Activated naive CD4-positive, alpha-beta T cell treated with anti-CD3 and anti-CD28 coated beads, Interleukin-2, amount 10 ng/mL, durations not matched to agents 7 days and 5 days (primary cell): ENCODE data around the gene NARS2.

Experiments
- CTCF ChIA-PET: fragments of 350-600 bp; sonication (Branson Sonifier 250); formaldehyde crosslinking; loops from one replicate; lab custom pipeline; 2021; ENCODE audit warnings: antibody characterized with exemption; lab: Charles Lee
- DNase-seq: peaks from one replicate; pipeline ENCODE4 v3.0.0-alpha.2; 2020
- H3K27ac Mint-ChIP-seq: one replicate; pipeline ENCODE4 v1.8.0; 2021; ENCODE audit warnings: mild to moderate bottlenecking, moderate library complexity, mixed read lengths
- H3K27me3 Mint-ChIP-seq: one replicate; pipeline ENCODE4 v1.8.0; 2021; ENCODE audit warnings: mild to moderate bottlenecking, mixed read lengths
- H3K36me3 Mint-ChIP-seq: one replicate; pipeline ENCODE4 v1.8.0; 2021; ENCODE audit warnings: mixed read lengths
- H3K4me1 Mint-ChIP-seq: one replicate; pipeline ENCODE4 v1.8.0; 2021; ENCODE audit warnings: mixed read lengths
- H3K4me3 Mint-ChIP-seq: one replicate; pipeline ENCODE4 v1.8.0; 2021; ENCODE audit warnings: mild to moderate bottlenecking, moderate library complexity, mixed read lengths
- H3K9me3 Mint-ChIP-seq: one replicate; pipeline ENCODE4 v1.8.0; 2021; ENCODE audit warnings: mixed read lengths

Gene NARS2

DNA sequence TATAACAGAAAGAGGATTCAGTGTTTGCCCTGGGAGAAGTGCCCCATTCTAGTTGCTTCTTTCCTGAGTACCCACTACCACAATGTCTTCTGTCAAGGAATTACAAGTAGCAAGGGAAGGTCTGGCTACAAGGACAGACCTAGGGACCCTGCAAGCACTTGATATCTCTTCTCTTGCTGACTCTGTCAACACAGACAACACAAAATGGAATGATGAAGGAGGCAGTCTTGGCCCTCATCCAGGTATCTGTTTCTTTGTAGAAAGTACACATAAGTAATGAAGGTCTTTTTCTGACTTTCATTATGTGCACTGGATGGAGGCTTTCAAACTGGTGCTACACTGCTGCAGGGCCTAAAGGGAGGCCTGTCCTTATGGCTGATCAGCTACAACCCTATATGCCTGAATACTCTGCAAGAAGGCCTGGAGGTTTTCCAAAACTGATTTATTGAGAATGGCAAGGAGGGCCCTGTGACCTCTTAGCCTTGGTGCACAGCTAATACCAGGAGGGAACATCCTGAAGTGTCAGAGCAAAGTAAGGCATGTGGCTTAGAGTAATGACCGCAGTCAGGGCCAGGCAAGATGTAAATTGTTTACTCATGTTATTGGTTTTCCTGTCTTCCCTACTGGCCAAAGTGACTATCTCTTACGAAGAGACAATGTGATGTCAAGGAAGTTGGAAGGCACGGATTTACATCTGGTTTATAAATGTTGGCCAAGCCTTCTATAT is 188.3 kb downstream of the NARS2 start:
- CTCF ChIA-PET: interaction anchor here (0.6 kb wide), 1 partner anchor 1967 kb away, joined by 3 read pairs; no protein-coding TSS in a partner anchor
- Mint-ChIP-seq H3K27me3 (peaks cover 4% of the 10 kb centered on the region), H3K4me3 (no peak overlapping the region), H3K4me1 (no peaks in the 10 kb centered on the region), H3K36me3 (peaks cover 27% of the 10 kb centered on the region), H3K9me3 (peaks cover 31% of the 10 kb centered on the region), H3K27ac (no peak overlapping the region)
- no peak for DNase-seq
